OCI-LY1 (cell line): ENCODE results near the gene FAM193B.

Source experiments
- EZH2 ChIP-seq: fragments of 200-600 bp; sonication (generic), shearing (Covaris generic); IDR thresholded peaks from 2 replicates; pipeline ENCODE4 v1.8.0; 2017; ENCODE audit warnings: borderline replicate concordance, mixed run types, mild to moderate bottlenecking, antibody characterized with exemption, low read length, moderate library complexity, mixed read lengths
- TF ChIP-seq, protein P1 (sequence below): fragments of 200-600 bp; sonication (generic), shearing (Covaris generic); IDR thresholded peaks from 2 replicates; pipeline ENCODE4 v1.5.1; 2017; ENCODE audit warnings: mild to moderate bottlenecking, antibody characterized with exemption, low read length, moderate library complexity, mixed read lengths

DNA sequence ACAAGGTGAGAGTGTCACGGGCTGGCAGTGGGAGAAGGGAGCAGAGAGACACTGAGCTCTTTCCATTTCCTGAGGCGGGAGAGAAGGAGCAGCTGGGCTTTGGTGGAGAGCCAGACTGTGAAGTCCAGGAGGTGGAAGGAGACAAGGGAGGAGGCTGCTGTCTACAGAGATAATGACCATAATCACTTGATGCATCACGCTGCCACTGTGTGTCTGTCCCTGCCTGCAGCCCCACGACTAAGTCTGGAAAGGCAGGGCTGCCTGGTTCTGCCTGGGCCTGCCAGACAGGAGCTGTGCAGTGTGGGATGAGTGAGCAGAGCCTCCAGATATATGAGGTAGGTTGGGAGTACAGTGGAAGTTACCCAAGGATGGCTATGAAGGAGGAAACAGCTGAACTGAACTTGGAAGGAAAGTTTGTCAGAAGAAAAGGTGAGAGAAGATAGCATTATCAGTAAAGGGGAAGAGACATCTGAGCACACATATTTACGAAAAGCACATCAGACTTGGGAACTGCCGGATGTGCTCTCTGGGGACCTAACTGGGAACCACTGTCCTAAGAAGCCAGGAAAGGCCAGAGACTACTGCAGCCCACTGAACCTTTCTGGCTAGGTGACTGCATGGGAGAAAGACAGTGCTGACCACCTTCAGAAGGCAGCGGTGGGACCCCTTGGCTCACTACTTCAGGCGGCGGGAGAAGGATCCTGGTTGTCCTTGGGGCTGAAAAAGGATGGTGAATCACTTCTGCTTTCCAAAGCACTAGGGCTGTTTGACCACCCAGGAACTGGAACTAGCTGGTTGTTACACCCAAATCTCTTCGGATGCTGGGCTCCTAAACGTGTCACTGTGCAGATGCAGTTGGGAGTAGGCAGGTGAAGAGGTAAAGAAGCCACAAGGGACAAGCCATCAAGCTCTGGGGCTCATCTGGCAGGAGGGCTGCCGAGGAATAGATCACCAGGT, 24.8 kb downstream of the FAM193B start:
- TF ChIP-seq, protein P1, sequence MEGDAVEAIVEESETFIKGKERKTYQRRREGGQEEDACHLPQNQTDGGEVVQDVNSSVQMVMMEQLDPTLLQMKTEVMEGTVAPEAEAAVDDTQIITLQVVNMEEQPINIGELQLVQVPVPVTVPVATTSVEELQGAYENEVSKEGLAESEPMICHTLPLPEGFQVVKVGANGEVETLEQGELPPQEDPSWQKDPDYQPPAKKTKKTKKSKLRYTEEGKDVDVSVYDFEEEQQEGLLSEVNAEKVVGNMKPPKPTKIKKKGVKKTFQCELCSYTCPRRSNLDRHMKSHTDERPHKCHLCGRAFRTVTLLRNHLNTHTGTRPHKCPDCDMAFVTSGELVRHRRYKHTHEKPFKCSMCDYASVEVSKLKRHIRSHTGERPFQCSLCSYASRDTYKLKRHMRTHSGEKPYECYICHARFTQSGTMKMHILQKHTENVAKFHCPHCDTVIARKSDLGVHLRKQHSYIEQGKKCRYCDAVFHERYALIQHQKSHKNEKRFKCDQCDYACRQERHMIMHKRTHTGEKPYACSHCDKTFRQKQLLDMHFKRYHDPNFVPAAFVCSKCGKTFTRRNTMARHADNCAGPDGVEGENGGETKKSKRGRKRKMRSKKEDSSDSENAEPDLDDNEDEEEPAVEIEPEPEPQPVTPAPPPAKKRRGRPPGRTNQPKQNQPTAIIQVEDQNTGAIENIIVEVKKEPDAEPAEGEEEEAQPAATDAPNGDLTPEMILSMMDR: no peak
- no peak for TF ChIP-seq EZH2
